Measurements from ENCODE around the gene NKAIN2. TPM values are rescaled to one million over a fixed set of nuclear protein-coding genes. Genes with fewer than 3 reads are reported as not detected.

Gene NKAIN2
- total RNA-seq, 1 donor from 2014 or later: 4.0 TPM

DNA sequence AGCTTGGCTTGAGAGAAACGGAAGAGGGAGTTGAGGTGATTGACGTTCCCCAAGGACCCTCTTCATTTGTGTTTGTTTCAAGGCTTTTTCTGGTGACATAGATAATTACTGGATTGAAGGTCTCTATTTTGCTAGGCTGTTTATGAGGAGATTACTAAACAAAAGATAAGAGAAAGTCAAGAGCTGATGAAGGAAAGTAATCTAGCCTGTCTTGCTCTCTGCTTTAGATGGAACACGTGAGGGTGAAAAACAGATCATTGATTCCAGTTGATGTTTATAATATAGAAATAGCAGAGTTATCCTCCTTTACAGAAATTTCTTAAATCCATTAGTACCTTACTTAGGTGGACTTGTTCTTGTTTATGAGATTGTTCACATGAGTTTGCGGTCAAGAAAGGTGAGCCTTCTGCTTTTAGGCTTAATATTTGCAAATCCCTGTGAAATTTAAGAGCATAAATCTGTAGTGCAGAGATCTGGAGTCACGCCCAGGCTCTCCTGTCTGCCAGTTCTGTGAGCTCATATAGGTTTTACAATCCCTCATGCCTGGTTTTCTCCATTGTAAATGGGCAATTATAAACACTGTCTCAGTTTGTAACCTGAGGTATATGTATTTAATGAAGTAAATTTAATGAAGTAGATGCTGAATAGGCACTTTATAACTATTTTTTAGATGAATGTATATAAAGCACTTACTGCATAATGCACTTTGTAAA lies 272.8 kb downstream of the NKAIN2 start:
- H3K9me3 Mint-ChIP-seq (ENCODE audit: low read depth): peaks cover 3% of the 10 kb centered on the region
- peaks cover 2% of the 10 kb centered on the region for H3K36me3 Mint-ChIP-seq (ENCODE audit: low read depth)
- H3K4me1 Mint-ChIP-seq (ENCODE audit: low read depth): peaks cover 35% of the 10 kb centered on the region
- DNase-seq (ENCODE audit: low spot score): no peak
- no peaks in the 10 kb centered on the region for H3K27me3 Mint-ChIP-seq (ENCODE audit: low read depth)
- TF ChIP-seq, protein P1, sequence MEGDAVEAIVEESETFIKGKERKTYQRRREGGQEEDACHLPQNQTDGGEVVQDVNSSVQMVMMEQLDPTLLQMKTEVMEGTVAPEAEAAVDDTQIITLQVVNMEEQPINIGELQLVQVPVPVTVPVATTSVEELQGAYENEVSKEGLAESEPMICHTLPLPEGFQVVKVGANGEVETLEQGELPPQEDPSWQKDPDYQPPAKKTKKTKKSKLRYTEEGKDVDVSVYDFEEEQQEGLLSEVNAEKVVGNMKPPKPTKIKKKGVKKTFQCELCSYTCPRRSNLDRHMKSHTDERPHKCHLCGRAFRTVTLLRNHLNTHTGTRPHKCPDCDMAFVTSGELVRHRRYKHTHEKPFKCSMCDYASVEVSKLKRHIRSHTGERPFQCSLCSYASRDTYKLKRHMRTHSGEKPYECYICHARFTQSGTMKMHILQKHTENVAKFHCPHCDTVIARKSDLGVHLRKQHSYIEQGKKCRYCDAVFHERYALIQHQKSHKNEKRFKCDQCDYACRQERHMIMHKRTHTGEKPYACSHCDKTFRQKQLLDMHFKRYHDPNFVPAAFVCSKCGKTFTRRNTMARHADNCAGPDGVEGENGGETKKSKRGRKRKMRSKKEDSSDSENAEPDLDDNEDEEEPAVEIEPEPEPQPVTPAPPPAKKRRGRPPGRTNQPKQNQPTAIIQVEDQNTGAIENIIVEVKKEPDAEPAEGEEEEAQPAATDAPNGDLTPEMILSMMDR (IDR thresholded peaks at IDR 0.05): no peak
- H3K4me3 Mint-ChIP-seq (ENCODE audit: unreplicated experiment): no peak overlapping the region
- no peak overlapping the region for H3K27ac Mint-ChIP-seq (ENCODE audit: unreplicated experiment)

DNA sequence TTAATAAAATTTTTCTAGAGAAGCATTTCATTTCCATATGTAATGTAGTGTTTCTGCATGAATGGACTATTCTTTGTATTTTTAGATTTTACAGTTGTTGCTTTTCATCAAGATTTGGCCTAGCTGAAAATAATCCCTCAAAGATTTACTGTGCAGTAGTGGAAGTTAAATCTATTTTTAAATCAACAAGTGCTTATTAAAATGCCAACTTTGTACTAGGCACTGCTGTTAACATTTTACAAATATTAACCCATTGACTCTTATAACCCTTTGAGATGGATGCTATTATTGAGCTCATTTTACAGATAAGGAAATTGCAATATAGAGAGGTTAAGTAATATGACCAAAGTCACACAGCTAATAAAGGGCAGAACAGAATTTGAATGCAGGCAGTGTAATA lies 274.5 kb downstream of the NKAIN2 start:
- DNase-seq (ENCODE audit: low spot score): no peak
- H3K9me3 Mint-ChIP-seq (ENCODE audit: low read depth): no peaks in the 10 kb centered on the region
- peaks cover 28% of the 10 kb centered on the region for H3K4me1 Mint-ChIP-seq (ENCODE audit: low read depth)
- H3K36me3 Mint-ChIP-seq (ENCODE audit: low read depth): no peaks in the 10 kb centered on the region
- no peak overlapping the region for H3K27ac Mint-ChIP-seq (ENCODE audit: unreplicated experiment)
- TF ChIP-seq, protein P1 (IDR thresholded peaks at IDR 0.05): no peak
- H3K27me3 Mint-ChIP-seq (ENCODE audit: low read depth): no peaks in the 10 kb centered on the region
- H3K4me3 Mint-ChIP-seq (ENCODE audit: unreplicated experiment): no peak overlapping the region

DNA sequence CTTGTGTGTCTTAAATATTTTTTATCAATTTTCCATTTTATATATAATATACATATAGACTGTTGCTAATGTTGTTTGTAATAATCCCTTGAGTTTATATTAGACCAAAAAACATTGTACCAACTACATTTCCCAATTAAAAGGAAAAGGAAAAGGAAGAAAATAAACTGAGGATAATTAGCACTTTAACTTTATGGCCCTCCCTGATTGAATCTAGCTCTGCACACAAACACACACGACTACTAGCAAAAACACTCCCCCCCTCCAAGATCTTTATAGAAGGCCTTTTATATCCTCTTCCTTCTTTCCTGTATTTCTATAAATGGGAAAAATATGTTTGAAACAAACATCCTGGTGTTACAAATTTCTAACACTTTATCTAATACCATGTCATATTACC lies 276.8 kb downstream of the NKAIN2 start:
- Mint-ChIP-seq H3K4me3 (ENCODE audit: unreplicated experiment) (no peak overlapping the region), H3K27me3 (ENCODE audit: low read depth) (no peaks in the 10 kb centered on the region), H3K4me1 (ENCODE audit: low read depth) (peaks cover 27% of the 10 kb centered on the region), H3K36me3 (ENCODE audit: low read depth) (no peaks in the 10 kb centered on the region), H3K9me3 (ENCODE audit: low read depth) (no peaks in the 10 kb centered on the region), H3K27ac (ENCODE audit: unreplicated experiment) (no peak overlapping the region)
- TF ChIP-seq, protein P1 (IDR thresholded peaks at IDR 0.05): no peak
- DNase-seq (ENCODE audit: low spot score): no peak

DNA sequence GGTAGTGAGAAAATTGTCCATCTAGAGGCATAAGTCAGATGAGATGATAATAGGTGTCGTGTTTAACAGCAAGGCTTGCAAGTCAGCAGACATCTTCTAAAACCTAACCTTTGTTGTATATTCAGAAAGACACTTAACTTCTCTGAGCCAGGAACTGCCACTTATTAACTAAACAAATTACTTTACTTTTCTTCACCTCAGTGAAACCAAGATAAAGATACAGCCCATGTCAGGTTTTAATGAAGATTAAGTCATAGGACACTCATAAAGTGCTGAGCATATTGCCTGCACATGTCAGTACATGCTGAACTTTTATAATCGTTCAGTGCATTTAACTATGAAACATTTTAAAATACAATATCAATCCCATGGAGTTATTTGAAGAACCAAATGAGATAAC lies 286.8 kb downstream of the NKAIN2 start:
- no peak for DNase-seq (ENCODE audit: low spot score)
- no peaks in the 10 kb centered on the region for H3K36me3 Mint-ChIP-seq (ENCODE audit: low read depth)
- H3K9me3 Mint-ChIP-seq (ENCODE audit: low read depth): no peaks in the 10 kb centered on the region
- no peak overlapping the region for H3K4me3 Mint-ChIP-seq (ENCODE audit: unreplicated experiment)
- TF ChIP-seq, protein P1 (IDR thresholded peaks at IDR 0.05): no peak
- H3K4me1 Mint-ChIP-seq (ENCODE audit: low read depth): peaks cover under 1% of the 10 kb centered on the region
- H3K27ac Mint-ChIP-seq (ENCODE audit: unreplicated experiment): no peak overlapping the region
- H3K27me3 Mint-ChIP-seq (ENCODE audit: low read depth): peaks cover 4% of the 10 kb centered on the region

DNA sequence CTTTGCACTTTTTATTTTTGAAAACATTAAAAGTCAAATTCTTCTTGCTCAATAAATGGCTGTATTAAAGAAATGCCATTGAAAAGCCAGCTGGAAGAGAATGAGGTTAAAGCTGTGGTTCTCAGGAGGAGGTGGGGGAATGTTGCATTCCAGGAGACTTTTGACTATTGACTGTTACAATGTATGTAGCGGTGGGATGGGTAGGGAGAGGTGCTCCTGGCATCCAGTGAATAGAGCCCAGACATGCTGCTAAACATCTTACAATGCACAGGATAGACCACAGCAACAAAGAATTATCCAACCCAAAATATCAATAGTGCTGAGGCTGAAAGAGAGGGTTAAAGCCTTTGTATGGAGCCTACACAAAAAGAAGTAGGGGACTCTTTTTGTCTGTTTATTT lies 295.9 kb downstream of the NKAIN2 start:
- TF ChIP-seq, protein P1 (IDR thresholded peaks at IDR 0.05): no peak
- Mint-ChIP-seq H3K9me3 (ENCODE audit: low read depth) (no peaks in the 10 kb centered on the region), H3K27me3 (ENCODE audit: low read depth) (peaks cover 3% of the 10 kb centered on the region), H3K4me3 (ENCODE audit: unreplicated experiment) (no peak overlapping the region), H3K27ac (ENCODE audit: unreplicated experiment) (no peak overlapping the region), H3K4me1 (ENCODE audit: low read depth) (no peaks in the 10 kb centered on the region), H3K36me3 (ENCODE audit: low read depth) (no peaks in the 10 kb centered on the region)
- DNase-seq (ENCODE audit: low spot score): no peak
